ENCODE data around the gene LRP6. TPM values are rescaled to one million over a fixed set of nuclear protein-coding genes. Genes with fewer than 3 reads are reported as not detected.

Gene LRP6
- total RNA-seq, 4 donors from 2014 or later: 15.1 to 25.9 (median 22.0) TPM

GRCh38 chr12:12207746-12208145 lies 59.1 kb downstream of the LRP6 start:
- DNase-seq (ENCODE audit: low spot score): no peak
- ATAC-seq (ENCODE audit: low FRiP score): no peak
- TF ChIP-seq, protein P1, sequence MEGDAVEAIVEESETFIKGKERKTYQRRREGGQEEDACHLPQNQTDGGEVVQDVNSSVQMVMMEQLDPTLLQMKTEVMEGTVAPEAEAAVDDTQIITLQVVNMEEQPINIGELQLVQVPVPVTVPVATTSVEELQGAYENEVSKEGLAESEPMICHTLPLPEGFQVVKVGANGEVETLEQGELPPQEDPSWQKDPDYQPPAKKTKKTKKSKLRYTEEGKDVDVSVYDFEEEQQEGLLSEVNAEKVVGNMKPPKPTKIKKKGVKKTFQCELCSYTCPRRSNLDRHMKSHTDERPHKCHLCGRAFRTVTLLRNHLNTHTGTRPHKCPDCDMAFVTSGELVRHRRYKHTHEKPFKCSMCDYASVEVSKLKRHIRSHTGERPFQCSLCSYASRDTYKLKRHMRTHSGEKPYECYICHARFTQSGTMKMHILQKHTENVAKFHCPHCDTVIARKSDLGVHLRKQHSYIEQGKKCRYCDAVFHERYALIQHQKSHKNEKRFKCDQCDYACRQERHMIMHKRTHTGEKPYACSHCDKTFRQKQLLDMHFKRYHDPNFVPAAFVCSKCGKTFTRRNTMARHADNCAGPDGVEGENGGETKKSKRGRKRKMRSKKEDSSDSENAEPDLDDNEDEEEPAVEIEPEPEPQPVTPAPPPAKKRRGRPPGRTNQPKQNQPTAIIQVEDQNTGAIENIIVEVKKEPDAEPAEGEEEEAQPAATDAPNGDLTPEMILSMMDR (IDR thresholded peaks at IDR 0.05): no peak

DNA sequence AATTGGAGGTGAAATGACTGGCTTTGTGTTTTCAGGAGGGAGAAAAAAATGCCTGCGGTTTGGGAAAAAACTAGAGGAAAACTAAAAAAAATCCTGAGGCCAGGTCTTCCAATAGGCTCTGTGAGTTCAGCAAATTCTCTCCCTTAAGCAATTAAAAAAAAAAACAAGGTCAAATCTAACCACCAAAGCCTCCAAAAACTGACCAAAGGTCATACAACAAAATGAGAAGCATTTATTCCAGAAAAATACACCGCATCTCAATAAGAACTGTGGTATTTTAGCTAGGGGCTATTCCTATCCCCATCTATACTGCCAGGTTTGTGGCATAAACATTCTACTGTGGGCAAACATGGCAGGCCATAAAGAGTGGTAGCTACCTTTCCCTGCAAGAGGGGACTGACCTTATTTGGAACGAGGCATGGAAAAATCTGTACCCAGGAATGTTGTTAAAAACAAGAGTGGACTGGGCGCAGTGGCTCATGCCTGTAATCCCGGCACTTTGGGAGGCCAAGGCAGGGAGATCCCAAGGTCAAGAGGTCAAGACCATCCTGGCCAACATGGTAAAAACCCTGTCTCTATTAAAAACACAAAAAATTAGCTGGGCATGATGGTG lies 60.0 kb downstream of the LRP6 start:
- TF ChIP-seq, protein P1 (IDR thresholded peaks at IDR 0.05): no peak
- no peak for ATAC-seq (ENCODE audit: low FRiP score)

DNA sequence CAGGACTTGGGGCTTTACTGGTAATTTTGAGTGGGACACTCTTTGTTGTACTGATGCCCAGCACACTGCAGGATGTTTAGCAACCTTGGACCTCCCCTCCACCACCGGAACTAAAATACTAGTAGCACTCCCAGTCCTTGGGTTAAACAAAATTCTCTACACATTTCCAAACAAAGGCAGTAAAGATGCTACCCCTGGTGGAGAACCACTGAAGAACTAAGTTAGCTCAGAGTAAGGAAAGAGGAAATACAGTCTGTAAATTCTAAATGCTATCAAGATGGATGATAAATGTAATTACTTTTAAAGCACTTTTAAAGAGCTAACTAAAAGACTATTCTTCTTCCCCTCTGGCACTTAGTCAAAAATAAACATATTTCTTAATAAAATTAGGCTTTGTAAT lies 64.1 kb downstream of the LRP6 start:
- DNase-seq (ENCODE audit: low spot score): no peak
- no peak for ATAC-seq (ENCODE audit: low FRiP score)
- TF ChIP-seq, protein P1 (IDR thresholded peaks at IDR 0.05): no peak

More for the DNA sequence above, 60.0 kb downstream of the LRP6 start:
- no peak for DNase-seq (ENCODE audit: low spot score)

- ATAC-seq (ENCODE audit: low FRiP score): no peak
Measured at GRCh38 chr12:12202105-12202504, 64.7 kb downstream of the LRP6 start.

GRCh38 chr12:12201274-12201758 lies 65.5 kb downstream of the LRP6 start:
- DNase-seq (ENCODE audit: low spot score) (no peak), ATAC-seq (ENCODE audit: low FRiP score) (no peak)
- TF ChIP-seq, protein P1 (IDR thresholded peaks at IDR 0.05): no peak

More at GRCh38 chr12:12202105-12202504, 64.7 kb downstream of the LRP6 start:
- TF ChIP-seq, protein P1 (IDR thresholded peaks at IDR 0.05): no peak
- no peak for DNase-seq (ENCODE audit: low spot score)

DNA sequence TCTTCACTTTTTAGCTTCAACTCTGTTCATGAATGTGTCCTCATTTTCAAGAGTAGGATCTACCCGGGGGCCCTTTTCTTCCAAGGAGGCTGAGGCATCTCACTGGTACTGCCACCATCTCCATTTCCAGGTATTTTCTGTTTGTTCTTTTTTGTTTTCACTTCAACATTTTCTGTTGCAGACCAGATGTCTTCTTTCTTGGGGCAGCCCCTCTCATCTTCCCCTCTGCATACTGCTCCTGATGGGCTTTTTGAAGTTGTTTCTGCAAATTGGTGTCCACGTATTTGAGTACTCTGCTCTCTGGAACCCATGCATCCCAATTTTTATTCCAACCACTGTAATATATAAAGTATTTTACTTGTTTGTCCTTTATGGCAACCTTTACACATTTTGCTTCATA lies 66.5 kb downstream of the LRP6 start:
- TF ChIP-seq, protein P1 (IDR thresholded peaks at IDR 0.05): no peak
- DNase-seq (ENCODE audit: low spot score) (no peak), ATAC-seq (ENCODE audit: low FRiP score) (no peak)

DNA sequence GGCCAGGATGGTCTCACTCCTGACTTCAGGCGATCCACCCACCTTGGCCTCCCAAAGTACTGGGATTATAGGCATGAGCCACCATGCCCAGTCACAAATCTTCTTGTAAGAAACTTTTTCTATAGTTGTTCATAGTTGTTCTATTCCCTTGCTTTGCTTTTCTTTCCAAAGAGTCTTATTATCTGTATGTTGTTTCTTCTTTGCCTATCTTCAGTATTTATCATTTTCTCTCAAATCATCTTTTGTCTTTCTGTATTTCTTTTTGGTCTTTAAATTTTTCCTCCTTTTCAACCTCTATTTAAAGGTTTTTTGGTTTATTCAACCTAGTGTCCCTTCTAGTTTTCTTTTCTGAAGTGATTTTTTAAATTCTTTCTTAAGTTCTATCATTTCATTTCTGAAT lies 68.7 kb downstream of the LRP6 start:
- DNase-seq (ENCODE audit: low spot score) (no peak), ATAC-seq (ENCODE audit: low FRiP score) (no peak)
- TF ChIP-seq, protein P1 (IDR thresholded peaks at IDR 0.05): no peak
